DND-41 (cell line): ENCODE data around the gene FAM53B.

Experiments
- ATAC-seq: fragments of 200-7000 bp; cut with Tn5 transposase; 3 replicates; pipeline ENCODE4 v1.9.1; 2021; ENCODE audit warnings: low read depth; ENCODE audit not compliant: insufficient read depth
- DNase-seq: peaks from one replicate; pipeline ENCODE4 v3.0.0-alpha.2; 2020
- H2AFZ ChIP-seq: 2 replicates; pipeline ENCODE4 v1.6.0; 2012; ENCODE audit warnings: low read depth, low read length
- H3K27ac ChIP-seq: 2 replicates; pipeline ENCODE4 v1.5.1; 2012; ENCODE audit warnings: low read length, inconsistent platforms
- H3K27me3 ChIP-seq: fragments of 200-600 bp; sonication (generic); 2 replicates; pipeline ENCODE4 v1.6.0; 2012; ENCODE audit warnings: low read length, mild to moderate bottlenecking, inconsistent platforms; ENCODE audit not compliant: insufficient read depth, poor library complexity
- H3K36me3 ChIP-seq: 2 replicates; pipeline ENCODE4 v1.5.1; 2012; ENCODE audit warnings: low read length, inconsistent platforms; ENCODE audit not compliant: insufficient read depth
- H3K4me1 ChIP-seq: 2 replicates; pipeline ENCODE4 v1.5.1; 2012; ENCODE audit warnings: mild to moderate bottlenecking, low read length; ENCODE audit not compliant: insufficient read depth
- H3K4me2 ChIP-seq: 2 replicates; pipeline ENCODE4 v1.6.0; 2012; ENCODE audit warnings: mild to moderate bottlenecking, moderate library complexity, low read length, inconsistent platforms; ENCODE audit not compliant: insufficient read depth
- H3K4me3 ChIP-seq, 2 experiments: fragments of 200-600 bp in 1 of 2; shearing (Covaris generic) in 1 of 2; 2 replicates each; pipeline ENCODE4 v1.5.1; 2012 to 2016; ENCODE audit warnings: inconsistent platforms in 2 of 2, low read length in 2 of 2, mild to moderate bottlenecking in 2 of 2, low read depth in 1 of 2, moderate library complexity in 1 of 2
- H3K79me2 ChIP-seq: 2 replicates; pipeline ENCODE4 v1.6.0; 2012; ENCODE audit warnings: low read length, inconsistent platforms; ENCODE audit not compliant: insufficient read depth
- H3K9ac ChIP-seq: 2 replicates; pipeline ENCODE4 v1.6.0; 2012; ENCODE audit warnings: low read depth, mild to moderate bottlenecking, inconsistent platforms, low read length, moderate library complexity
- H3K9me3 ChIP-seq: 2 replicates; pipeline ENCODE4 v1.5.1; 2012; ENCODE audit warnings: low read length, moderate library complexity, mild to moderate bottlenecking, inconsistent platforms; ENCODE audit not compliant: insufficient read depth, severe bottlenecking
- H4K20me1 ChIP-seq: 2 replicates; pipeline ENCODE4 v1.6.0; 2012; ENCODE audit warnings: low read length; ENCODE audit not compliant: insufficient read depth
- EZH2 ChIP-seq: IDR thresholded peaks from 3 replicates; pipeline ENCODE4 v1.6.1; 2012; ENCODE audit warnings: borderline replicate concordance, low read depth, mild to moderate bottlenecking, moderate library complexity, low read length, inconsistent platforms; ENCODE audit not compliant: severe bottlenecking
- TF ChIP-seq, protein P1 (sequence below): IDR thresholded peaks from 2 replicates; pipeline ENCODE4 v1.5.1; 2012; ENCODE audit warnings: borderline replicate concordance, low read length, moderate library complexity, mild to moderate bottlenecking; ENCODE audit not compliant: poor library complexity, severe bottlenecking; ENCODE audit errors: extremely low read depth

FAM53B gene

DNA sequence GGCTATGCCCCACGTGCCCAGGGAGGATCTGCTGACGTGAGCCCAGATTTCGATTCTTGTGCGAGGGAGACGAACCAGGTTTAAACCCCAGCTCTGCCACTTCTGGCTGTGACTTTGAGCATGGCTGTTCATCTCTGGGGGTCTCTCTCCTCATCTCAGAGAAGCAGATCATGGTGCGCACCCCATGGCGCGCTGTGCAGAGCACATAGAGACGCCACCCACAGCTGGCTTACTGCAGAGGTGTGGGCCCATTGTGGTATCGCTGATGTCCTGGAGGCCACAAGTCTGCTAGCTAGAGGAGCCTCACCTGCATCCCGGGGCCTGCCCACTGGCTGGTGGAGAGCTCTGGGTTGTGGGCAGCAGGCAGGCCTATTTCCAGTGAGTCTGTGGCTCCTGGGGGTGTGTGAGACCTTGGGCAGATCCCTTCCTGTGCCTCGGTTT lies 142.0 kb downstream of the FAM53B start:
- Histone ChIP-seq H3K27ac (0 out of 2 replicates have a peak overlapping the region, but pooled peaks have one; percentile 22), H4K20me1 (0 out of 2 replicates have a peak, but pooled peaks cover 2% of the 10 kb centered on the region), H3K4me3 (no peak overlapping the region), H3K79me2 (no peaks in the 10 kb centered on the region), H2AFZ (no peak overlapping the region), H3K4me2 (no peak overlapping the region), H3K27me3 (no peaks in the 10 kb centered on the region), H3K36me3 (no peaks in the 10 kb centered on the region), H3K9ac (no peak overlapping the region), H3K4me1 (peaks cover 5% of the 10 kb centered on the region; the same call in 1 of the 2 replicates), H3K9me3 (no peaks in the 10 kb centered on the region)
- no peak for ATAC-seq
- no peak for TF ChIP-seq EZH2
- TF ChIP-seq, protein P1, sequence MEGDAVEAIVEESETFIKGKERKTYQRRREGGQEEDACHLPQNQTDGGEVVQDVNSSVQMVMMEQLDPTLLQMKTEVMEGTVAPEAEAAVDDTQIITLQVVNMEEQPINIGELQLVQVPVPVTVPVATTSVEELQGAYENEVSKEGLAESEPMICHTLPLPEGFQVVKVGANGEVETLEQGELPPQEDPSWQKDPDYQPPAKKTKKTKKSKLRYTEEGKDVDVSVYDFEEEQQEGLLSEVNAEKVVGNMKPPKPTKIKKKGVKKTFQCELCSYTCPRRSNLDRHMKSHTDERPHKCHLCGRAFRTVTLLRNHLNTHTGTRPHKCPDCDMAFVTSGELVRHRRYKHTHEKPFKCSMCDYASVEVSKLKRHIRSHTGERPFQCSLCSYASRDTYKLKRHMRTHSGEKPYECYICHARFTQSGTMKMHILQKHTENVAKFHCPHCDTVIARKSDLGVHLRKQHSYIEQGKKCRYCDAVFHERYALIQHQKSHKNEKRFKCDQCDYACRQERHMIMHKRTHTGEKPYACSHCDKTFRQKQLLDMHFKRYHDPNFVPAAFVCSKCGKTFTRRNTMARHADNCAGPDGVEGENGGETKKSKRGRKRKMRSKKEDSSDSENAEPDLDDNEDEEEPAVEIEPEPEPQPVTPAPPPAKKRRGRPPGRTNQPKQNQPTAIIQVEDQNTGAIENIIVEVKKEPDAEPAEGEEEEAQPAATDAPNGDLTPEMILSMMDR: no peak
- no peak for DNase-seq

DNA sequence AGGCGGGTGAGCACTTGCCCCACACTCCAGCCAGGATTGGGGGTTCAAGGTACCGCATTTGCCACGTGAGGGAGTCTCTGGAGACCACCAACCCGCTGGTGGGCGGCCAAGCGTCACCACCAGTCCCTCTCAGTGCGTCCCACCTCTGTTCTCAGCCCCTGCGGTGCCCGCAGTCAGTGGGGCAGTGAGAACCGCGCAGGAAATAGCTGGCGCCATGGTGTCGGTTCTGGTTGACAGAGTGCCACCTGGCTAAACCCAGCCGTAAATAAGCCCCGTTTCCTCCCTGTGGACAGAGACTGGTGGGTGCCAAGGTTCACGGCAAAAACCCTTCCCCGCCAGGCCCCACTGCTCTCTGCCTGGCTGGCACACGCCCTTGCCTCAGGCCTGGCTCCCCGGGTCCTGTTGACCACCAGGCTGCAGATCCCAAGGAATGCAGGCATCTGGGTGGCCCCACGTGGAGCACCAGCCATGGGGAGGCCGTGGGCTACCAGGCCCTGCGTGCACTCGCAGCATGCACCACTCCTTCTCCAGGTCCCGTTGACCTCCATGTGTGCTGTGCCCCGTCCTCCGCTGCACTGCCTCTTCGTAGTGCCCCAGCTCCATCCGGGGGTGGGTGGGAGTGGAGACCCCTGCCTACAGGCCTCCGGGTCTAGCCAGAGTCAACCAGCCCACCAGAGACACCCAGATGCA lies 142.6 kb downstream of the FAM53B start:
- TF ChIP-seq EZH2: no peak
- TF ChIP-seq, protein P1: no peak
- ATAC-seq: no peak
- H3K9ac ChIP-seq: no peak overlapping the region
- H4K20me1 ChIP-seq: 0 out of 2 replicates have a peak, but pooled peaks cover 2% of the 10 kb centered on the region
- H3K79me2 ChIP-seq: no peaks in the 10 kb centered on the region
- no peaks in the 10 kb centered on the region for H3K9me3 ChIP-seq
- no peaks in the 10 kb centered on the region for H3K27me3 ChIP-seq
- no peak overlapping the region for H2AFZ ChIP-seq
- no peak for DNase-seq
- H3K4me1 ChIP-seq: peaks cover 5% of the 10 kb centered on the region; the same call in 1 of the 2 replicates
- H3K4me3 ChIP-seq: no peak overlapping the region
- H3K4me2 ChIP-seq: no peak overlapping the region
- H3K36me3 ChIP-seq: no peaks in the 10 kb centered on the region
- H3K27ac ChIP-seq: no peak overlapping the region; the same call in 1 of the 2 replicates

DNA sequence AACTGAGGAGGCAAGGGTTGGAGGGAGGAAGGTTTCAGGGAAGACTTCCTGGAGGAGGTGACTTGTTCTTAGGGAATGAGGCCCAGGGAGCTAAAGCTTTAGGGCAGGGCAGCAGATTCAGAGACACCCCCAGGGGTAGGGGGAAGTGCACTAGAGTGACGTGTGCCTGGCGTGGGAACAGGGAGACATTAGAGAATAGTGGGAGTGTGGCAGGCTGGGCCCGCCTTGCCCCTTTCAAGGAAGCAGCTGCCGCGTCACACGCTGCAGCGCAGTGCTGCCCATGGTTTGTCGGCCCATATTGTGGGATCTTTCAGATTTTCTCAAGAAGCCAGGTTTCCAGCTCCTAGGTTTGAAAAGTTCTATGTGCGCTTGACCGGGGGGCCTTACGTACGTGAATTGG lies 143.2 kb downstream of the FAM53B start:
- TF ChIP-seq, protein P1: no peak
- no peak for TF ChIP-seq EZH2
- H3K4me1 ChIP-seq: peaks cover 9% of the 10 kb centered on the region
- H3K27me3 ChIP-seq: no peaks in the 10 kb centered on the region
- DNase-seq: no peak
- H3K9me3 ChIP-seq: no peaks in the 10 kb centered on the region
- H4K20me1 ChIP-seq: 0 out of 2 replicates have a peak, but pooled peaks cover 2% of the 10 kb centered on the region
- no peak overlapping the region for H3K27ac ChIP-seq
- no peak overlapping the region for H3K4me2 ChIP-seq
- H3K36me3 ChIP-seq: no peaks in the 10 kb centered on the region
- no peak overlapping the region for H3K4me3 ChIP-seq
- H2AFZ ChIP-seq: no peak overlapping the region
- no peaks in the 10 kb centered on the region for H3K79me2 ChIP-seq
- H3K9ac ChIP-seq: no peak overlapping the region
- no peak for ATAC-seq
